ENCODE measurements around the gene DPH2.

- no peak for TF ChIP-seq CTCF (IDR thresholded peaks at IDR 0.05; ENCODE audit: borderline replicate concordance, extremely low read depth, low read length, poor library complexity, severe bottlenecking)
- TF ChIP-seq EZH2 (IDR thresholded peaks at IDR 0.05; ENCODE audit: borderline replicate concordance, low read depth, low read length, severe bottlenecking), result no peak
Measured at GRCh38 chr1:43979261-43979527, 9.4 kb downstream of the DPH2 start.

Data from DND-41 (cell line).